GM18507 (cell line): ENCODE data around the gene ID3.

Source experiments
- DNase-seq: peaks from one replicate; pipeline ENCODE4 v3.0.0; 2011; ENCODE audit warnings: low read depth; ENCODE audit not compliant: insufficient read length; ENCODE audit errors: extremely low spot score
- FAIRE-seq: peaks from 2 replicates; lab custom pipeline; 2011; peaks lifted over from hg19 to GRCh38; lab: Jason Lieb, UNC

The ID3 gene

GRCh38 chr1:23530747-23531561, 28.3 kb downstream of the ID3 start, which contains the start of gene E2F2:
Gene E2F2, minus strand, starts transcription at chr1:23531233. Its CDS starts 440 bp downstream, at chr1:23530793.
- FAIRE-seq, result peak; percentile 53

DNA sequence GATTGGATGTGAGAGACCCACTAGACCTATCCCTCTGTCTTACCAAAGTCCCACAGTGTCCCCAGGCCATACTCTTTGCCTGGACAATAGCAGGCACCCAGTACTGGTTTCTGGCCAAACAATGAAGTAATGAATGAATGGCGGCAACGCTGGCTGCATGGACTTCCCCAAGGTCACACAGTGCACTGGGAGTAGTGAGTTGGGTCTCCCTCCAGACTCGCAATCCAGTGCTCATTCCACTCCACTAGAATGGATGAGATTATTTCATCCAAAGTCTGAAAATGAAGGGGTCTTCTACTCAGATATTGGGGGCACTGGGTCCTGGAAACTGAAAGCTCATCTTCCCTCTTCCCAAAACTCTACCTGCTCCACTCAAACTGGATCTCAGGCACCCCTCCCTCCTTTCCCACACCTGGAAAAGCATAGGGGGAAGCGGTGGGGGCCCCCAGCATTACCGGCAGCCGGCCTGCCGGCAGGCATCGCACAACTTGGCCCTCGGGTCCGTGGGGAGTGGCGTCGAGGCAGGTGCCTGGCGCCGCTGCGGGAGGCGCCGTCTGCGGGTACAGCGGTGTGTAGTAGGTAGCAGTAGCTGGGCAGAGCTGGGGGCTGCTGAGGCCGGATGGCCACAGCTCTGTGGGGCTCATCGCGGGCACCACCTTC, 29.1 kb downstream of the ID3 start:
- no peak for FAIRE-seq
- DNase-seq, result no peak

More at GRCh38 chr1:23530747-23531561, 28.3 kb downstream of the ID3 start, which contains the start of gene E2F2:
- DNase-seq, result peak; percentile 78

- FAIRE-seq, result no peak
- no peak for DNase-seq
These were observed 29.9 kb downstream of the ID3 start for GRCh38 chr1:23529146-23530086.

DNA sequence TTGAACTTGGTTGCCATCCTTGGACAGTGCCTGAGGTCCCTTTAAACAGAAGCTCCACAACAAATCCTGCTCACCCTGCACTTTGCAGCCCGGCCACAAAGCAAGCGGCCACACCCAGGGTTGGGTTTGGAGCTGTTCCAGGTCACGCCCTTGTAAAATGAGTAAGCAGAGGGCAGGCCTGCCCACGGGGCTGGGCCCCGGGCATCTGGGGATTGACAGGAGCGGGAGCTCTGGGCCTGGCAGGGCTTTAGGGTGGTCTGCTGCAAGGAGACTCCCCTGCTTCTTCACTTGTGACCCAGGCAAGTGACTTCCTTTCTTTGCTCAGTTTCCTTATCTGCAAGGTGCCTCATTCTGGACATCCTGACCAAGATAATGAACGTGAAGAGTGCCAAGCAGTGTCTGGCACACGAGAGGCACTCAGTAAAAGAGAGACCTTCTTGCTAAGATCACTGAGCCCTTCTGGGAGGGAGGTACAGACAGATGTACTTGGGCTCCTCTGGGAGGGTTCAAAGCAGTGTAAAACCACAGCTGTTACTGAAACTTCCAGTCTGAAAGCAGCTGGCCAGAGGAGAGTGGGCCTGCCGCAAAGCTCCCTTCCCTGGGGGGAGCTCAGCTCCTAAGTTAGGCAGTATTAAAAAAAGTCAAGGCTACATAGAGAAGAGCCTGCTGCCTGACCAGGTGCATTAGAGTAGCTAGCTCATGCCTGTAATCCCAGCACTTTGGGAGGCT, 30.9 kb downstream of the ID3 start:
- DNase-seq (no peak), FAIRE-seq (peak; percentile 91)

DNA sequence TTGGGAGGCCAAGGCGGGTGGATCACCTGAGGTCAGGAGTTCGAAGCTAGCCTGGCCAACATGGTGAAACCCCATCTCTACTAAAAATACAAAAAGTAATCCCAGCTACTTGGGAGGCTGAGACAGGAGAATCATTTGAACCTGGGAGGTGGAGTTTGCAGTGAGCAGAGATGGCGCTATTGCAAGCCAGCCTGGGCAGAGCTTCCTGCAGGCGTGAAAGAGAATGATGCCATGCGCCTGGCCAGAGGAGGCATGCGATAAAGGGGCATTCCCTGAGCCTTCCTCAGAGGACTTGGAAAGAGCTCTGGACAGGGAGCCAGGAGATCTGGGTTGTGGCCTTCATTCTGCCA, 31.4 kb downstream of the ID3 start:
- no peak for DNase-seq
- FAIRE-seq, result no peak

GRCh38 chr1:23527366-23527765, 31.9 kb downstream of the ID3 start:
- DNase-seq, result no peak
- FAIRE-seq, result no peak

DNA sequence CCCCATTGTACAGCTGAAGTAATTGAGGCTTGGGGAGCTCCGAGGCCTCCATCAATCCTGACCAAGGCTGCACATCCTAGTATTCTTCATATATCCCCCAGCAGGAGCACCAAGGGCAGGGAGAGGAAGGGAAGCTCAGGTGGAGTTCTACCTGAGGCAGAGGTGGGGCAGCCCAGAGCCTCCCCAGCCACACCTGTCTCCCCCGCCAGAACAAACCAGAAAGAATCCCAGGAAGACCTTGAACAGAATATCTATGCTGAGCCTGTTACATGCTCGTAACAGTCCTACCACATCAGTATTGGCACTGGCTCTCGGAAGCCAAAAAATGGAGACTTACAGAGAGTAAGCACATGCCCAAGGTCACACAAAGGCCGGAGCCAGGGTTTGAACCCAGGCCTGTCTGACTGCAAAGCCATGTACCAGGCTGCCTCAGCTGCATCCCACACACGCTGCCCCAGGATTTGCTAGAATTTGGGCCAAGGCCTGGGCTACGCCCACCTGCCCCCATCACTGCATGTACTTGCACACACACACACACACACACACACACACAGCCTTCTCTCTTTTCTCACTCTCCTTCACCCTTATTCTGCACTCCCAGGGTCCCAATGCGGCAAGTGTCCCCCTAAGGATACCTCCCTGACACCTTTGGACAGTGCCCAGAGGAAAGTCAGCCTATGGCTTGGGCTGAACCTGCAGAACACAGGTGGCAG, 32.8 kb downstream of the ID3 start:
- FAIRE-seq, result no peak
- DNase-seq, result no peak

- FAIRE-seq, result peak; percentile 82
- no peak for DNase-seq
These were observed 33.6 kb downstream of the ID3 start for GRCh38 chr1:23525558-23526250.

- DNase-seq (no peak), FAIRE-seq (peak; percentile 65)
These were observed 34.4 kb downstream of the ID3 start for GRCh38 chr1:23524716-23525401.

DNA sequence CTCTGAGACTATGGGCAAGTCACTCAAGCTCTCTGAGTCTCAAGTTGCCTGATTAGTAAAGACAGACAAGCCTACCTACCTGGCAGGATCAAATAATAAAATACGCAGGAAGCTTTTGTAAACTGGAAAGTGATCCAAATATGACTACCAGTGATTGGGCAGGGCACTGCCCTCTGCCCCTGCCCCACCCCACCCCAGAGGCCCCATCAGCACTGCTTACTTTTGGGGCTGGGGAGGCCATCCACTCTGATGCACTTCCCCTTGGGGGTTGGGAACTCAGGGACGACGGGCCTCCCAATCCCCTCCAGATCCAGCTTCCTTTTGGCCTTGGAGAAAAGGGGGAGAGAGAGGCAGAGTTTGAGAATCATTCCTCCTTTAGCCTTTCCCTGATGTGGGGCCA, 35.1 kb downstream of the ID3 start:
- no peak for FAIRE-seq

DNA sequence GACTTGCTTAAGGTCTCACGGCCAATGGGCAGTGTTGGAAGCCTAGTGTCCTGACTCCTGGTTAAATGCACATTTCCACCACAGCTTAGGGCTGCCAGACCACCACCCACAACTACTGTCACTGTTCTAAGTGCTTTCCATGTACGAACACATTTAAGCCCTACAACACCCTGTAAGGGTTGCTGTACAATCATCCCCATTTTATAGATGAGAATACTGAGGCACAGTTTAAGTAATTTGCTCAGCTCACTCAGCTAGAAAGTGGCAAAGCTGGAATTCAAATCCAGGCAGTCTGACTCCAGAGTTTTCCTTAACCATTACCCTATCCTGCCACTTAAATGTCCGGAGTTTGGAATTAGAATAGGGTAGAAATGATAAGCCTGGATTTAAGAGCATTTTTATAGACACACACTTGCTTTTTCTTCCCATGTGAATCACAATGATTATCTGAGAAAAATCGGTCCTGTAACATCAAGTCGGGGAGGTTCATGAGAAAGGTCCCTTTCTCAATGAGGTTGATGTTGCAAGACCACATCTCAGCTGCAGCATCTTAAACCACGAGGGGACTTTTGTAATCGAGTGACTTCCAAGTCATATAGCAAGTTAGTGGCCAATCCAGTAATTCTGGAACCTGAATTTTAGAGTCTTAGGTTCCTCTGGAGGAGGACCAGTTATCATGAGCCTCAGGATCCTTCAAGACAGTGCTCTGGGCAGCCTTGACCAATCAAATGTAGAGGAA, 36.9 kb downstream of the ID3 start:
- FAIRE-seq, result no peak
- no peak for DNase-seq

More for the DNA sequence above, 35.1 kb downstream of the ID3 start:
- no peak for DNase-seq

DNA sequence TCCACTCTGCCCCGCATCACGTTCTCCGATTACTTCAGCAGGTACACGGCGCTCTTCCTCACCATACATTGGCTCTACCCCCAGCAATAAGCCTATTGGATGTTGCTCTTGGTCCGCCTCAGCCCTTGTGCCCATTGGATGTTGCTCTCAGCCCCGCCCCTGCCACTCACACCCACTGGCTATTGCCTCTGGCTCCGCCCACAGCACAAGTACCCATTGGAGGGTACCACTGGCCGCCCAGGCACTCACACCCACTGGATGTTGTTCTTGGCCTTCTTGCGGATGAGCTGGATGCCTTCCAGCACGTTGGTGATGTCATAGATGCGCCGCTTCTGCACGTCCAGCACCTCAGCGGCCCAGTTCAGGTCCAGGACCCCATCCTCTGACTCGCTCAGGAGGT, 37.7 kb downstream of the ID3 start:
- no peak for FAIRE-seq

DNA sequence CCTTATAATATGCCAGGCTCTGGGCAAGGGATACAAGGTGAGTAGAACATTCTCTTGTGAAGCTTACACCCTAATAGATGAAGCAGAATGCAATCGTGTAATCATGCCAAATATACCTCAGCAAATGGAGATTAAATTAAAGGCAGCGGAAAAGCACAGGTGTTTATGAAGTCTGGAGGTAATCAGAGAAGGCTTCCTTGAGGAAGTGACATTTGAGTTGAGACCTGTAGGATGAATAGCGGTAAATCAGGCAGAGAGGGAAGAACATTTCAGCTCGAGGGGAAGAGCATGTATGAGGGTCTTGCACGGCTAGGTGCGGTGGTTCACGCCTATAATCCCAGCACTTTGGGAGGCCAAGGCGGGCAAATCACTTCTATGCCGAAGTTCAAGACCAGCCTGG, 41.7 kb downstream of the ID3 start:
- no peak for FAIRE-seq
- DNase-seq, result no peak

More for the DNA sequence above, 37.7 kb downstream of the ID3 start:
- DNase-seq, result no peak

DNA sequence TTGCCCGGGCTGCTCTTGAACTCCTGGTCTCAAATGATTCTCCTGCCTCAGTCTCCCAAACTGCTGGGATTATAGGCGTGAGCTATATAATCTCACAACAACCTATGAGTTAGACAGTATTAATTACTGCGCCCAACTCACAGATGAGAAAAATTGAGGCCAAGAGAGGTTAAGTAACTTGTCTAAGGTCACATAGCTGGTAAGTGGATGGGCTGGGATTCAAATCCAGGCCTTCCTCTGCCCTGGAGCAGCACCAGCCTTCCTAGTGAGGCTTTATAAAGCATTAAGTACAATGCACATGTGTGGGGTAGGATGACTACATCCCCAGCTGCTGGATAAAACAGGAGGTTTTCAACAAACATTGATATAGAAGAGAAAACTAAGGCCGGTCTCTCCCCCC, 43.4 kb downstream of the ID3 start:
- no peak for FAIRE-seq
- no peak for DNase-seq

DNA sequence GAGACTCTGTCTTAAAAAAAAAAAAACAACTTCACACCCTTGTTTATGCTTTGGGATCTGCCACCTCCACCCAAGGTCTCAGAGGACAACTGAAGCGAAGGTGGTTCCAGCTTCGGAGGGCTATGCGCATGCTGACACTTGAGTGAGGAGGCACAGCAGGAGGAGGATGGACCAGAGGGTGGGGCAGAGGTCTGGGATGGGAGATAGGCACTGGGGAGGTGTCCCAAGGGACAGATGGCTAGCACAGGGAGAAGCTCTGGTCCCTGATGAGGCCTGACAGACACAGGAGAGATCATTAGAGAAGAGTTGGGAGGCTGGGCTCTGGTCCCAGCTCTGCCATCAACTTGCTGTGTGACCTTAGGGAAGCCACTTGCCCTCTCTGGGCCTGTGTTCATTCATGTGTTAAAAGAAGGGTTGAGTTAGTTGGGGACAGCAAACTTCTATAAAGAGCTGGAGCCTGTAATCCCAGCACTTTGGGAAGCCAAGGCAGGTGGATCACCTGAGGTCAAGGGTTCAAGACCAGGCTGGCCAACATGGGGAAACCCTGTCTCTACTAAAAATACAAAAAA, 45.1 kb downstream of the ID3 start:
- FAIRE-seq (no peak), DNase-seq (no peak)

- DNase-seq (no peak), FAIRE-seq (no peak)
These were observed 49.4 kb downstream of the ID3 start for GRCh38 chr1:23509896-23510295.
